Mucosa of descending colon (tissue), 3 donors: ENCODE measurements around the gene CRYAA. TPM values are rescaled to one million over a fixed set of nuclear protein-coding genes. Genes with fewer than 3 reads are reported as not detected.

Experiments
- total RNA-seq, 3 donors: library from RNA; stranded (reverse); fragmentation: NEBNext Ultra II Directional in 2 of 3; extraction: Animal tissue kit (Norgen Biotek cat#: 25700) in 2 of 3; gene quantifications; one replicate each; pipeline versions ENCODE4 v1.2.1 to v1.2.4, GENCODE V29; 2021 to 2023
- donor health status: DM: no; HTN: no; CAD: no; lungs with moderate emphysema.
- donor health status: DM: no; HTN: no; CAD: no.
- donor health status: DM: no; HTN: yes; CAD: no.

CRYAA gene
- total RNA-seq, 3 donors from 2014 or later, result not detected

Other genes starting within 250 kb of the CRYAA start
- not detected for gene ERVH48-1, start 243.4 kb upstream of the CRYAA start, total RNA-seq
- gene PKNOX1, start 194.4 kb upstream of the CRYAA start, total RNA-seq, result 10 to 100 TPM; 14.3 to 26.1 (median 16.3) TPM
- 1 to 10 TPM; 4.5 to 5.8 (median 4.6) TPM for gene CBS, start 93.2 kb upstream of the CRYAA start, total RNA-seq
- 10 to 100 TPM; 10.8 to 38.5 (median 36.4) TPM for gene U2AF1, start 61.4 kb upstream of the CRYAA start, total RNA-seq